D721Med (cell line): ENCODE measurements around the gene NODAL.
"Not testable (repeated sequence)": the region's sequence is repeated elsewhere in the genome, so short reads cannot be mapped to it uniquely, and the experiment has no call there.

Experiments used
- DNase-seq: peaks from one replicate; pipeline ENCODE4 v3.0.0; 2011; ENCODE audit warnings: low spot score; ENCODE audit not compliant: insufficient read length
- FAIRE-seq: peaks from 2 replicates; lab custom pipeline; 2011; peaks lifted over from hg19 to GRCh38; lab: Jason Lieb, UNC
- TF ChIP-seq, protein P1 (sequence below): IDR thresholded peaks from 2 replicates; pipeline ENCODE4 v1.5.1; 2012; ENCODE audit warnings: mild to moderate bottlenecking, control low read depth; ENCODE audit not compliant: insufficient read depth; ENCODE audit errors: missing control alignments

NODAL gene

DNA sequence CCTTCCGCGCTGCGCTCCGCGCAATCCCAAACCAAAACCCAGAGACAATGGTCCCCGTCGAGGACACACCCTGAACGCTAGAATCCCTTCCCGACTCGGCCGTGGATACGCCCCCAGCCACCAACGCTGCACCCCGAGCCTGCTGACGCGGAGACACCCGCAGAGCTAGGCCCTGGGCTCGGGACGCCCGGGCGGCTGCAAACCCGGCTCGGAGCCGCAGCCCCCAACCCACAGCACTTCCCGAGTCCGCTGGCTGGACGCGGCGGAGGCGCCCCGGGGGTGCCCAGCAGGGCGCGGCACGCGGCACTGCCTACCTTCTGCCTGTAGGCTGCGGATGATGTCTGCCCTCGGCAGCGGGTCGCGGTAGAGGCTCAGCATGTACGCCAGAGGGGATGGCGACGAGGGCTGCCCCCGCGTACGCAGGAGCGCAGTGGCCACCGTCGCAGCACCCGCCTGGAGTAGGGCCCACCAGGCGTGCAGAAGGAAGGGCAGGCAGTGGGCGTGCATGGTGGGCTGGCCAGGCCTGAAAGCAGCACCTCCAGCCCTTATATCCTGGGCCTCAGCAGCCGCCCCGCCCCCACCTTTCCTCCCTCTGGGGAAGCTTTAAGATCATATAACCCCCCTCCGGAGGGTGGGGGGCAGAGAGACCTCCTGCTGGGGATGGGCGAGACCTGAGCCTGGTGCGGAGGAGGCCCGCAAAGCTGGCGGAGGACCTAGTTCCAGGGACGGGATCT, at the start of gene NODAL:
Gene NODAL, minus strand, starts transcription at position 521 of the 734 bp plus-strand sequence. Its CDS starts 14 bp downstream, at position 507.
- TF ChIP-seq, protein P1, sequence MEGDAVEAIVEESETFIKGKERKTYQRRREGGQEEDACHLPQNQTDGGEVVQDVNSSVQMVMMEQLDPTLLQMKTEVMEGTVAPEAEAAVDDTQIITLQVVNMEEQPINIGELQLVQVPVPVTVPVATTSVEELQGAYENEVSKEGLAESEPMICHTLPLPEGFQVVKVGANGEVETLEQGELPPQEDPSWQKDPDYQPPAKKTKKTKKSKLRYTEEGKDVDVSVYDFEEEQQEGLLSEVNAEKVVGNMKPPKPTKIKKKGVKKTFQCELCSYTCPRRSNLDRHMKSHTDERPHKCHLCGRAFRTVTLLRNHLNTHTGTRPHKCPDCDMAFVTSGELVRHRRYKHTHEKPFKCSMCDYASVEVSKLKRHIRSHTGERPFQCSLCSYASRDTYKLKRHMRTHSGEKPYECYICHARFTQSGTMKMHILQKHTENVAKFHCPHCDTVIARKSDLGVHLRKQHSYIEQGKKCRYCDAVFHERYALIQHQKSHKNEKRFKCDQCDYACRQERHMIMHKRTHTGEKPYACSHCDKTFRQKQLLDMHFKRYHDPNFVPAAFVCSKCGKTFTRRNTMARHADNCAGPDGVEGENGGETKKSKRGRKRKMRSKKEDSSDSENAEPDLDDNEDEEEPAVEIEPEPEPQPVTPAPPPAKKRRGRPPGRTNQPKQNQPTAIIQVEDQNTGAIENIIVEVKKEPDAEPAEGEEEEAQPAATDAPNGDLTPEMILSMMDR: no peak
- DNase-seq (no peak), FAIRE-seq (no peak)

DNA sequence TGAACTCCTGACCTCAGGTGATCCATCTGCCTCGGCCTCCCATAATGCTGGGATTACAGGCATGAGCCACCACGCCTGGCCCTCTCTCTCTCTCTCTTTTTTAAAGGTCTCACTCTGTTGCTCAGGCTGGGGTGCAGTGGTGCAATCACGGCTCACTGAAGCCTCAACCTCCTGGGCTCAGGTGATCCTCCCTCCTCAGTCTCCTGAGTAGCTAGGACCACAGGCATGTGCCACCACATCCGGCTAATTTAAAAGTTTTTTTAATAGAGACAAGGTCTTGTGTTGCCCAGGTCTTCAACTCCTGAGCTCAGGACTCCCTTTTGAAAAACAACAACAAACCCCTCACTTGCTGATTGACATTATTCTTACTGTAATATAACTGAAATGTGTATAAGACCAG, 48.7 kb upstream of the NODAL start:
- FAIRE-seq: no peak
- TF ChIP-seq, protein P1: no peak
- DNase-seq: no peak

DNA sequence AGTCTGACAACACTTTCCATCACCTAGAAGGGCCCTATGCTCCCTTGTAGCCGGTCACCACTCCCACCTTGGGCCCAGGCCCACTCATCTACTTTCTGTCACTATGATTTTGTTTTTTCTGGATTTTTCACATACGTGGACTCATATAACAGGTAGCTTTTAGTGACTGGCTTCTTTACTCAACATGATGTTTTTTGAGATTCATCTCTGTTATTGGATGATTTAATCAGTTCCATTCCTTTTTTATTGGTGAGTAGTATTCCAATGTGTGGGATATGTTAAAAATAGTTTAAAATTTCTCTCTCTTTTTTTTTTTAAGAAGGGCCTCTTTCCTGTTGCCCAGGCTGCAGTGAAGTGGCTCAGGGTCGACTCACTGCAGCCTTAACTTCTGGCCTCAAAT, 46.3 kb upstream of the NODAL start:
- FAIRE-seq (no peak), DNase-seq (no peak)
- TF ChIP-seq, protein P1: no peak

DNA sequence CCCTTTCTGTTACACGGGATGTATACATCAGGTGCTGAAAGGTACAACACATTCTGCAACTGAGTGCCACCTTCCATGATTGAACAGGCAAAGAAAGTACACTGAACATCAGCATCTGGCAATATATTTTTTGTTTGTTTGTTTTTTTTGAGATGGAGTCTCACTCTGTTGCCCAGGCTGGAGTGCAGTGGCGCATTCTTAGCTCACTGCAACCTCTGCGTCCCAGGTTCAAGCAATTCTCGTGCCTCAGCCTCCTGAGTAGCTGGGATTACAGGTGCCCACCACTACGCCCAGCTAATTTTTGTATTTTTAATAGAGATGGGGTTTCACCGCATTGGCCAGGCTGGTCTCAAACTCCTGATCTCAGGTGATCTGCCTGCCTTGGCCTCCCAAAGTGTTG, 42.4 kb upstream of the NODAL start:
- FAIRE-seq, DNase-seq: not testable (repeated sequence)

DNA sequence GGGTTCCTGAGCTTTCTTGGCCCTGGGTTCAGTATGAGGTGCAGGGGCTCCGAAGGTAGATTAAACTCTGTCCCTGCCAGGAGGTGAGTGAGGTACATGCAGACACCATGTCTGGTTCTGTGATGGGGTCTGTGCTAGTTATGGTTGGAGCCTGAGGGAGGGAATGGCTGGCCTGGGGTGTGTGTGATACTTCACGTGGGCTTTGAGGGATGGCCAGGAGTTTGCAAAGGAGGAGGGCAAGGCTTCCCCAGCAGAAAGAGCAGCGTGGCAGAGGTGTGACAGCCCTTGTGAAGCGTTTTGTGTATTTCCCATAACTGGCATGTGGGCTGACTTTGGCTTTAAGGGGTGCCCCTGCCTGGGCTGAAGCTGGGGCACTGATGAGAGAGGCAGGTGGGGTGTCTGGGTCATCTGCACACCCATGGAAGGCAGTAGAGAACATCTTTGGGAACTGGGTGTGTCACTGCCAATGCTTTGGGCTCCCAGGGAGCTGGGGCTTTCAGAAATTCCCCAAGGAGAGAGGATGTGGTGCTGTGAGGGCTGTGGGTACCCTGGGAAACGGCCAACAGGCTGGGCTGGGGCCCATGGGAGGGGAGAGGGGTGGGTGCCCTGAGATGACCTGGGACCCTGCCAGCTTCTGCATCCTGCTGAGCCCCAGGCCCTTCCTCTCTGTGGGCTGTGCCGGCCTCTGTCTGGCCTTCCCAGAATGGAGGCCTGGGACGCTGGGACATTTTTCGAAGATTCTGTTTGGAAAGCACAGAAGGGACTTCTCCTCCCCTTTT, 41.7 kb upstream of the NODAL start:
- DNase-seq: no peak
- FAIRE-seq: no peak
- TF ChIP-seq, protein P1: no peak

DNA sequence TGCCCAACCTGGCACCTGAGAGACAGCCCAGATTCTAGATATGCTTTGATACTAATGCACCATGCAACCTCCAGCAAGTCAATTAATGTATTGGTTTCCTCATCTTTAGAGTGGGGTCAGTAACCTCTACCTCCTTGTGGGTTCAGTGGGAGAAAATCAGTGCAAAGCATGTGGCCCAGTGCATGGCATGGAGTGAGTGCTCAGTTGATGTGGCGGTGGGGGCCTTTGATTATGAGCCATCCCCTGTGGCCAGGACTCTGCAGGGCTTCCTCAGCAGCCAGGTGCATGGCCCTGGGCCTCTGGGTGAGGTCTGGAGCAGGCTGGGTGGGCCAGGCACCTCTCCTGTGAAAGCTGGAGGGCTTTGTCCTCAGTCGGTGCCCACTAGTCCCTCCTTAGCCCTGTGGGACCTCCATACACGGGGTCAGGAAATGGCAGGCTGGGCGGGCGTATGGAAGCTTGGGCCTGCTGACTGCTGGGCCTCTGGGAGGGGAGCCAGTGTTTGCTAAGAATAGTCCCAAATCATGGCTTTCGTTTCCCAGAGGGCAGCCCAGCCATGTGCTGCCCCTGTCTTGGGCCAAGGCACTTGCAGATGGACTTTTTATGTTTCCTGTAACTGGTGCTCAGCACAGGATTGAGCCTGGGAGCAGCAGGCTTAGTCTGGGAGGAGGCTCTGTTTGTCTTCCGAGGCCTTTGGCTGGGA, 40.5 kb upstream of the NODAL start:
- TF ChIP-seq, protein P1: no peak
- FAIRE-seq (no peak), DNase-seq (no peak)

DNA sequence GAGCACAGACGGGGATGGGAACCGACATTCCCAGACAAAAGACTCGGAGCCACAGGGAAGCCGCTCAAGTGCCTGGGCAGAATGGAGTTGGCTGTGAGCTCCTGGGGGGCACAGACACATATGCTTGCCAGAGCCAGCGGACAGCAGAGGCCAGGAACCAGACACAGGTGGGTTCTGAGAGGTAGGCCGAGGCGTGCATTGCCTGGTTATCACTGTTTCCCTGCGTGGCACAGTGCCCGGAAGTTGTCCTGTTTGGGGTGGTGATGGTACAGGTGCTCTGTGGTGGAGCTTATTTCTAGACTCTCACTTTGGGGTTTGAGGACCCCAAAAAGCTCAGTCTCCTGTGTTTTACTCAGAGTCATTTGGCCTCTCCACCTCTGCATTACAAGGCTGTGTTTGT, 39.6 kb upstream of the NODAL start:
- TF ChIP-seq, protein P1: no peak
- DNase-seq (no peak), FAIRE-seq (no peak)
